HCT116 (cell line): ENCODE measurements around the gene AMPD1. TPM values are rescaled to one million over a fixed set of nuclear protein-coding genes. Genes with fewer than 3 reads are reported as not detected.

Source experiments
- ATAC-seq: fragments of 200-7000 bp; cut with Tn5 transposase; 2 replicates; pipeline ENCODE4 v1.9.1; 2020; ENCODE audit warnings: mild to moderate bottlenecking, moderate library complexity
- BruUV-seq: library from RNA; stranded (reverse); fragments of 400-500 nt; replicated peaks from 2 replicates; lab custom pipeline; 2021; lab: Mats Ljungman, UMichigan
- CTCF ChIA-PET: fragments of 300-600 bp; sonication (Branson Sonifier 250); formaldehyde crosslinking; loops from one replicate; lab custom pipeline; 2021; ENCODE audit warnings: antibody characterized with exemption; lab: Charles Lee
- POLR2A ChIA-PET: fragments of 300-600, 350-600 bp; sonication (Branson Sonifier 250); formaldehyde crosslinking; loops from one replicate; lab custom pipeline; 2021; ENCODE audit warnings: antibody characterized with exemption; lab: Charles Lee
- RAD21 ChIA-PET, 2 experiments: fragments of 300-600 bp; sonication (Branson Sonifier 250); formaldehyde crosslinking; loops; one replicate each; lab custom pipeline; 2023; ENCODE audit warnings: low total read pairs in 2 of 2; ENCODE audit not compliant: uncharacterized antibody in 2 of 2, unreplicated experiment in 2 of 2, low non-redundant PET in 1 of 2; lab: Charles Lee
- DNase-seq: peaks from one replicate; pipeline ENCODE4 v3.0.0-alpha.2; 2010; ENCODE audit warnings: low read depth, low spot score
- H2AFZ ChIP-seq: fragments of 200-600 bp; shearing (Covaris generic), sonication (generic); 2 replicates; pipeline ENCODE4 v1.6.1; 2017; ENCODE audit warnings: low read depth, mixed run types, mixed read lengths, antibody characterized with exemption, low read length; ENCODE audit not compliant: poor library complexity, severe bottlenecking
- H3K27ac ChIP-seq: 2 replicates; pipeline ENCODE4 v1.5.1; 2012; ENCODE audit warnings: low read depth, low read length
- H3K27me3 ChIP-seq: fragments of 200-600 bp; sonication (generic); 2 replicates; pipeline ENCODE4 v1.6.1; 2016; ENCODE audit warnings: mixed run types, low read length, mixed read lengths; ENCODE audit not compliant: insufficient read depth
- H3K36me3 ChIP-seq, 2 experiments: fragments of 200-500 bp in 1 of 2; fragments of 200-600 bp in 1 of 2; sonication (Bioruptor generic) in 1 of 2; sonication (generic) in 1 of 2; 2 replicates each; pipeline versions ENCODE4 v1.5.1 to v1.6.1; 2014 to 2016; ENCODE audit warnings: low read length in 2 of 2, inconsistent platforms in 1 of 2, mixed read lengths in 1 of 2, mixed run types in 1 of 2; ENCODE audit not compliant: insufficient read depth in 2 of 2, control insufficient read depth in 1 of 2
- H3K4me1 ChIP-seq, 2 experiments: fragments of 200-600 bp in 1 of 2; sonication (generic) in 1 of 2; 2 replicates each; pipeline versions ENCODE4 v1.5.1 to v1.6.1; 2012 to 2017; ENCODE audit warnings: low read length in 2 of 2, inconsistent platforms in 1 of 2, mild to moderate bottlenecking in 1 of 2, mixed read lengths in 1 of 2, mixed run types in 1 of 2, moderate library complexity in 1 of 2; ENCODE audit not compliant: insufficient read depth in 2 of 2, control insufficient read depth in 1 of 2
- H3K4me2 ChIP-seq: fragments of 200-600 bp; sonication (generic); 2 replicates; pipeline ENCODE4 v1.6.1; 2017; ENCODE audit warnings: mixed run types, low read length, mixed read lengths
- H3K4me3 ChIP-seq, 2 experiments: fragments of 200-600 bp in 1 of 2; sonication (generic) in 1 of 2; replicated peaks in 1 of 2; 2 replicates each; pipeline ENCODE4 v1.5.1; 2011 to 2016; ENCODE audit warnings: low read length in 2 of 2, control low read depth in 1 of 2, low read depth in 1 of 2, mild to moderate bottlenecking in 1 of 2, mixed read lengths in 1 of 2, mixed run types in 1 of 2
- H3K79me2 ChIP-seq: fragments of 200-600 bp; sonication (generic); 2 replicates; pipeline ENCODE4 v1.6.1; 2017; ENCODE audit warnings: mild to moderate bottlenecking, mixed run types, low read length, moderate library complexity, mixed read lengths; ENCODE audit not compliant: insufficient read depth
- H3K9ac ChIP-seq: fragments of 200-600 bp; sonication (generic); 2 replicates; pipeline ENCODE4 v1.6.1; 2016; ENCODE audit warnings: low read length, mixed read lengths
- H3K9me2 ChIP-seq: fragments of 200-600 bp; sonication (generic), shearing (Covaris generic); 2 replicates; pipeline ENCODE4 v1.6.1; 2017; ENCODE audit warnings: mixed run types, mild to moderate bottlenecking, moderate library complexity; ENCODE audit not compliant: insufficient read depth
- H3K9me3 ChIP-seq, 2 experiments: fragments of 200-500 bp in 1 of 2; fragments of 200-600 bp in 1 of 2; sonication (Bioruptor generic) in 1 of 2; sonication (generic) in 1 of 2; 2 replicates each; pipeline ENCODE4 v1.6.1; 2014 to 2017; ENCODE audit warnings: low read length in 2 of 2, mixed read lengths in 2 of 2, inconsistent platforms in 1 of 2, low read depth in 1 of 2, mild to moderate bottlenecking in 1 of 2, mixed run types in 1 of 2, moderate library complexity in 1 of 2; ENCODE audit not compliant: control insufficient read depth in 1 of 2, insufficient read depth in 1 of 2
- H4K20me1 ChIP-seq: fragments of 200-600 bp; sonication (generic), shearing (Covaris generic); 2 replicates; pipeline ENCODE4 v1.6.1; 2017; ENCODE audit warnings: mixed run types, mild to moderate bottlenecking, moderate library complexity; ENCODE audit not compliant: insufficient read depth
- CBX3 ChIP-seq: IDR thresholded peaks from 2 replicates; pipeline ENCODE4 v1.6.1; 2012; ENCODE audit warnings: low read depth
- CTCF ChIP-seq, 3 experiments: fragments of 200-600 bp in 1 of 3; sonication (generic) in 1 of 3; IDR thresholded peaks in 2 of 3; conservative IDR thresholded peaks in 1 of 3; 2 replicates each; pipeline ENCODE4 v1.5.1; 2012 to 2017; ENCODE audit warnings: low read depth in 2 of 3, low read length in 2 of 3, antibody characterized with exemption in 1 of 3, borderline replicate concordance in 1 of 3, control low read depth in 1 of 3, mild to moderate bottlenecking in 1 of 3, mixed read lengths in 1 of 3, mixed run types in 1 of 3, moderate library complexity in 1 of 3; ENCODE audit not compliant: insufficient read depth in 1 of 3
- EGR1 ChIP-seq: IDR thresholded peaks from 2 replicates; pipeline ENCODE4 v1.6.1; 2012; ENCODE audit warnings: low read depth
- ELF1 ChIP-seq: IDR thresholded peaks from 2 replicates; pipeline ENCODE4 v1.6.1; 2012; ENCODE audit warnings: low read depth, borderline replicate concordance
- FOSL1 ChIP-seq: IDR thresholded peaks from 2 replicates; pipeline ENCODE4 v1.6.1; 2012; ENCODE audit warnings: low read depth
- JUND ChIP-seq: IDR thresholded peaks from 2 replicates; pipeline ENCODE4 v1.6.1; 2012
- RAD21 ChIP-seq: IDR thresholded peaks from 2 replicates; pipeline ENCODE4 v1.6.1; 2012; ENCODE audit warnings: low read depth, mild to moderate bottlenecking
- SIN3A ChIP-seq: IDR thresholded peaks from 2 replicates; pipeline ENCODE4 v1.6.1; 2012; ENCODE audit warnings: low read depth
- ZFX ChIP-seq: fragments of 450-650 bp; IDR thresholded peaks from 2 replicates; pipeline ENCODE4 v1.6.1; 2017
- ZNF274 ChIP-seq: fragments of 200-500 bp; sonication (Bioruptor generic); IDR thresholded peaks from 2 replicates; pipeline ENCODE4 v1.6.1; 2014; ENCODE audit warnings: mild to moderate bottlenecking, low read depth, low read length, inconsistent platforms
- intact Hi-C: fragments of 100-400 bp; cut with micrococcal nuclease; formaldehyde crosslinking; loops from 2 replicates; pipeline ENCODE4 v1.10.0; 2022
- total RNA-seq: library from RNA; stranded (reverse); gene quantifications from one replicate; pipeline ENCODE4 v1.2.1, GENCODE V29; 2021; ENCODE audit not compliant: unreplicated experiment
- TF ChIP-seq, protein P1 (sequence below): IDR thresholded peaks from 2 replicates; pipeline ENCODE4 v1.6.1; 2011; ENCODE audit warnings: mild to moderate bottlenecking, low read length, moderate library complexity; ENCODE audit not compliant: insufficient replicate concordance; ENCODE audit errors: extremely low read depth

Gene AMPD1
- total RNA-seq, 1 experiment from 2014 or later, result not detected

DNA sequence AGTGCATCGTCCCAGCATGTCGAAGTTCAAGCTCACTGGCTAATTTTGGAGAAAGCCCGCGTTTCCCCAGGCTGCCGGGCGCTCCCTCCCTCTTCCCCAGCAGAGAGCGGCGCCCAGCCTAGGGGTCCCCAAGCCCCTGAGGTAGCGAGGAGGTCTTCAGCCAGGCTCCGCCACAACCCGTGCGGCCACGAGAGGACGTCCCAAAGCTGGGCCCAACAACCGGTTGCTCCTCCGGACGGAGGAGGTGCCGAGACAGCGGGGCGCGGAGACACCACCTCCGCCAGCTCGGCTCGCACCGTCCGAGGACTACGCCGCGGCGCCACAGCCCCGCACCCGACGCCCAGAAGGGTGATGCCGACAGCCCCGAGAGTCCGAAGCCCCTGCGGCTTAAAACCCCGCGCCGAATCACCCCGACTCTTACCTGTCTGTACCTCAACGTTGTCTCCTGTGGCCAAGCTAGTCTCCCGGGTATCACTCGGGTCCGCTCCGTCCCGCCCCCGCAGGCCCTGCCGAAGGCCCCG, 25.7 kb downstream of the AMPD1 start, which contains the start of gene DENND2C (continued):
- no peak; a peak in 1 of 6 replicates for TF ChIP-seq CTCF (IDR thresholded peaks at IDR 0.05 in 2 of 3, conservative IDR thresholded peaks at IDR 0.05 in 1 of 3; ENCODE audit: borderline replicate concordance in 1 of 3, insufficient read depth in 1 of 3, low read depth in 2 of 3, low read length in 2 of 3)
- TF ChIP-seq, all 23 proteins: peak for 6

DNA sequence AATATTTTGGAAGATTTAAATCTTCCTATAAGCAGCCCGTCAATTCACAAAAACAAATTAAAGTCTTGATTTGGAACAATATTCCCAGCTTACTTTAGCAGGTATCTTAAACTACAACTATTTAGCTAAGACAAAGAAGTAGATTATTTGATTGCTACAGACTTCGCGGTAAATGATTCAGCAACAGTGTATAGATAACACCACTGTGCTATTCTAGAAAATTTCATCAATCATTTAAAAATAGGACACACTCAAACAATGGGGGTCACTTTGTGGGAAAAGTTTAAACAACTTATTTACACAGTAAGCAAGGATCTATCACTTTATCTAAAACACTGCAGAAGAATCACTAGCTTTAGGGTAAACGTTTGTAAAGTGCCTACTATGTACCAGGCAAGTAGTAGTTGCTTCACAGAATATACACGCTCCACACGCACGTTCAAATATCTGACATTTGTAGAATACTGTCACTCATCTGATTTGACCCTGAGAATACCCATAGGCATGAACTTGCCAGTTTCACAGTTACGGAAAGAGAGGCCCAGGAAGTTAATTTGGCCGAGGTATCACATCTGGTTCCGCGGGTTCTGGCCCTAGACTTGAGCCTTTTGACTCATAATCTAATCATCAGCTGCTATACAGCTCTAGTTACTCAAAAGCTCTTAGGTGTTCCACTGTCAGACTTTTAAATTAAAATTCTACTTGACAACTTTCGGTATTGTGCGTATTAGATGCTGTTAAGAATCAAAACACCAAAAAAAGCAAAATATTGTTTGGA, 26.4 kb downstream of the AMPD1 start:
- 0 out of 2 replicates have a peak, but pooled peaks have one; percentile 7 for TF ChIP-seq RAD21
- TF ChIP-seq ZFX, result no peak
- TF ChIP-seq JUND, result 0 out of 2 replicates have a peak, but pooled peaks have one; percentile 7
- no peak for TF ChIP-seq ZNF274
- no peak for TF ChIP-seq EGR1
- 0 out of 2 replicates have a peak, but pooled peaks have one; percentile 38 for TF ChIP-seq CBX3
- no peak for TF ChIP-seq ELF1
- TF ChIP-seq, protein P1, sequence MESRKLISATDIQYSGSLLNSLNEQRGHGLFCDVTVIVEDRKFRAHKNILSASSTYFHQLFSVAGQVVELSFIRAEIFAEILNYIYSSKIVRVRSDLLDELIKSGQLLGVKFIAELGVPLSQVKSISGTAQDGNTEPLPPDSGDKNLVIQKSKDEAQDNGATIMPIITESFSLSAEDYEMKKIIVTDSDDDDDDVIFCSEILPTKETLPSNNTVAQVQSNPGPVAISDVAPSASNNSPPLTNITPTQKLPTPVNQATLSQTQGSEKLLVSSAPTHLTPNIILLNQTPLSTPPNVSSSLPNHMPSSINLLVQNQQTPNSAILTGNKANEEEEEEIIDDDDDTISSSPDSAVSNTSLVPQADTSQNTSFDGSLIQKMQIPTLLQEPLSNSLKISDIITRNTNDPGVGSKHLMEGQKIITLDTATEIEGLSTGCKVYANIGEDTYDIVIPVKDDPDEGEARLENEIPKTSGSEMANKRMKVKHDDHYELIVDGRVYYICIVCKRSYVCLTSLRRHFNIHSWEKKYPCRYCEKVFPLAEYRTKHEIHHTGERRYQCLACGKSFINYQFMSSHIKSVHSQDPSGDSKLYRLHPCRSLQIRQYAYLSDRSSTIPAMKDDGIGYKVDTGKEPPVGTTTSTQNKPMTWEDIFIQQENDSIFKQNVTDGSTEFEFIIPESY, result no peak
- peak; percentile 26; the same call in 1 of the 2 replicates for TF ChIP-seq FOSL1
- 0 out of 2 replicates have a peak, but pooled peaks have one; percentile 12 for TF ChIP-seq SIN3A
- no peaks in the 10 kb centered on the region for H3K9me2 ChIP-seq
- H3K4me2 ChIP-seq, result peak overlapping the region; percentile 99
- ChIA-PET CTCF (interaction anchor here (1.0 to 4.0 kb wide), 4 partner anchors 38 to 690 kb away, joined by 3 to 19 read pairs (median 4); partner anchors contain the start of gene OLFML3), POLR2A (interaction anchor here (0.7 to 1.2 kb wide), 4 partner anchors 9 to 112 kb away, joined by 3 to 6 read pairs (median 3); partner anchors contain the start of gene SIKE1), RAD21 (no interaction called here)
- H3K27me3 ChIP-seq, result no peaks in the 10 kb centered on the region
- no peaks in the 10 kb centered on the region for H4K20me1 ChIP-seq
- no peak for ATAC-seq
- DNase-seq, result no peak
- no peaks in the 10 kb centered on the region for H3K9me3 ChIP-seq
- no peaks in the 10 kb centered on the region for H3K36me3 ChIP-seq
- peak overlapping the region; percentile 82 for H2AFZ ChIP-seq
- H3K27ac ChIP-seq, result peak overlapping the region; percentile 54
- peak overlapping the region; percentile 68 to 85 for H3K4me3 ChIP-seq
- peaks cover 11 to 22% of the 10 kb centered on the region in 2 experiments; a peak in 3 of 4 replicates for H3K4me1 ChIP-seq
- intact Hi-C loops, result no loop called here
- H3K79me2 ChIP-seq, result no peaks in the 10 kb centered on the region
- BruUV-seq, result no TSS peak
- peak overlapping the region; percentile 76 for H3K9ac ChIP-seq
